ENCODE data around the gene LCLAT1. TPM values are rescaled to one million over a fixed set of nuclear protein-coding genes. Genes with fewer than 3 reads are reported as not detected.
"Not testable (repeated sequence)": the region's sequence is repeated elsewhere in the genome, so short reads cannot be mapped to it uniquely, and the experiment has no call there.

The LCLAT1 gene
- total and polyA plus RNA-seq, 12 donors, result 1.9 to 23.0 (median 14.6) TPM

GRCh38 chr2:30613001-30613400 lies 166.0 kb downstream of the LCLAT1 start:
- WGBS, 4 donors, result 83 to 89% (median 85%) methylated on average over 2 of the region's 2 CpGs
- Histone ChIP-seq H3K36me3 (replicated peaks in 1 of 2) (no peaks in the 10 kb centered on the region), H3K27ac (no peak overlapping the region), H3K27me3 (no peaks in the 10 kb centered on the region), H3K4me3 (no peak overlapping the region), H3K4me1 (replicated peaks in 1 of 2) (no peaks in the 10 kb centered on the region), H3K9me3 (replicated peaks in 1 of 3) (no peaks in the 10 kb centered on the region)
- intact Hi-C loops (cut with DNase I), result no loop called here
- no peak for TF ChIP-seq POLR2A (IDR thresholded peaks at IDR 0.05)
- TF ChIP-seq CTCF (IDR thresholded peaks at IDR 0.05), result no peak
- DNase-seq, result no peak

GRCh38 chr2:30614227-30614626 lies 167.2 kb downstream of the LCLAT1 start:
- H3K36me3 ChIP-seq (replicated peaks in 1 of 2); intact Hi-C loops (cut with DNase I); H3K4me3 ChIP-seq; H3K9me3 ChIP-seq (replicated peaks in 1 of 3); DNase-seq; H3K27ac ChIP-seq; H3K4me1 ChIP-seq (replicated peaks in 1 of 2); H3K27me3 ChIP-seq: not testable (repeated sequence)
- whole genome bisulfite sequencing, 4 donors, result 93 to 100% (median 99%) methylated on average over 1 of the region's 4 CpGs

GRCh38 chr2:30615926-30616325 lies 168.9 kb downstream of the LCLAT1 start:
- intact Hi-C loops (cut with DNase I), result no loop called here
- Histone ChIP-seq H3K27me3 (no peaks in the 10 kb centered on the region), H3K36me3 (replicated peaks in 1 of 2) (no peaks in the 10 kb centered on the region), H3K9me3 (replicated peaks in 1 of 3) (no peaks in the 10 kb centered on the region), H3K4me3 (no peak overlapping the region), H3K4me1 (replicated peaks in 1 of 2) (no peaks in the 10 kb centered on the region), H3K27ac (no peak overlapping the region)
- DNase-seq, result no peak
- 91 to 97% (median 96%) methylated on average over 1 of the region's 1 CpG for WGBS, 4 donors
- TF ChIP-seq CTCF (IDR thresholded peaks at IDR 0.05) (no peak), POLR2A (IDR thresholded peaks at IDR 0.05) (no peak)

GRCh38 chr2:30620102-30620501 lies 173.1 kb downstream of the LCLAT1 start:
- no peaks in the 10 kb centered on the region for H3K27me3 ChIP-seq
- H3K4me1 ChIP-seq (replicated peaks in 1 of 2), result no peaks in the 10 kb centered on the region
- no peak overlapping the region for H3K27ac ChIP-seq
- H3K4me3 ChIP-seq, result no peak overlapping the region
- DNase-seq, result no peak
- intact Hi-C loops (cut with DNase I), result no loop called here
- no peaks in the 10 kb centered on the region for H3K9me3 ChIP-seq (replicated peaks in 1 of 3)
- TF ChIP-seq POLR2A (IDR thresholded peaks at IDR 0.05), result no peak
- TF ChIP-seq CTCF (IDR thresholded peaks at IDR 0.05), result no peak
- 78 to 95% (median 89%) methylated on average over 1 of the region's 1 CpG for WGBS, 4 donors
- H3K36me3 ChIP-seq (replicated peaks in 1 of 2), result no peaks in the 10 kb centered on the region

GRCh38 chr2:30621836-30622235 lies 174.8 kb downstream of the LCLAT1 start:
- no peaks in the 10 kb centered on the region for H3K36me3 ChIP-seq (replicated peaks in 1 of 2)
- WGBS, 4 donors, result 93 to 100% (median 95%) methylated on average over 5 of the region's 5 CpGs
- no peak overlapping the region for H3K4me3 ChIP-seq
- no peak for TF ChIP-seq POLR2A (IDR thresholded peaks at IDR 0.05)
- TF ChIP-seq CTCF (IDR thresholded peaks at IDR 0.05), result no peak
- H3K27me3 ChIP-seq, result no peaks in the 10 kb centered on the region
- DNase-seq, result no peak
- H3K27ac ChIP-seq, result no peak overlapping the region
- H3K9me3 ChIP-seq (replicated peaks in 1 of 3), result no peaks in the 10 kb centered on the region
- no peaks in the 10 kb centered on the region for H3K4me1 ChIP-seq (replicated peaks in 1 of 2)
- intact Hi-C loops (cut with DNase I), result no loop called here

Measured in adrenal gland (tissue), 12 donors.